NCI-H146 (cell line): ENCODE results near the gene RBP4.
"Not testable (repeated sequence)": the region's sequence is repeated elsewhere in the genome, so short reads cannot be mapped to it uniquely, and the experiment has no call there.

ENCODE experiments used
- DNase-seq: peaks from one replicate; lab custom pipeline; 2025; lab: John Stamatoyannopoulos, UW

The RBP4 gene

DNA sequence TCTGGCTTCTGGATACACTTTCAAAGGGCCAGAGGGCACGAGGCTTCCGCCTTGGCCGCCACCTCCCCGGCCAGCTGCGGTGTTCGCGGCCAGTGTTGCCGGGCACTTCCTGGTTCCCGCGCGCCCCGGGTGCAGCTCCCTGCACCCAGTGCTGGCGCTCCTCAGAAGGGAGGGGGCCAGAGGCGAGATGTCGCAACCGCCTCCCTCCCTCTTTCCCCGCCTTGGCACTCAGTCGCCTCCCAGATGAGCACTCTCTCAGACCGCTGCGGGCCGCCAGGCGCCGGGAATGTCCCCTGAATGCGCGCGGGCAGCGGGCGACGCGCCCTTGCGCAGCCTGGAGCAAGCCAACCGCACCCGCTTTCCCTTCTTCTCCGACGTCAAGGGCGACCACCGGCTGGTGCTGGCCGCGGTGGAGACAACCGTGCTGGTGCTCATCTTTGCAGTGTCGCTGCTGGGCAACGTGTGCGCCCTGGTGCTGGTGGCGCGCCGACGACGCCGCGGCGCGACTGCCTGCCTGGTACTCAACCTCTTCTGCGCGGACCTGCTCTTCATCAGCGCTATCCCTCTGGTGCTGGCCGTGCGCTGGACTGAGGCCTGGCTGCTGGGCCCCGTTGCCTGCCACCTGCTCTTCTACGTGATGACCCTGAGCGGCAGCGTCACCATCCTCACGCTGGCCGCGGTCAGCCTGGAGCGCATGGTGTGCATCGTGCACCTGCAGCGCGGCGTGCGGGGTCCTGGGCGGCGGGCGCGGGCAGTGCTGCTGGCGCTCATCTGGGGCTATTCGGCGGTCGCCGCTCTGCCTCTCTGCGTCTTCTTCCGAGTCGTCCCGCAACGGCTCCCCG is 34.4 kb downstream of the RBP4 start, which contains the start of gene FFAR4:
FFAR4 (plus strand) TSS at position 231 of the 842 bp plus-strand sequence; CDS start at position 287, 56 bp downstream.
- DNase-seq, result peak; percentile 87

- no peak for DNase-seq
Measured at GRCh38 chr10:93565446-93565845, 35.6 kb downstream of the RBP4 start.

GRCh38 chr10:93560541-93560940 is 40.5 kb downstream of the RBP4 start:
- no peak for DNase-seq

DNA sequence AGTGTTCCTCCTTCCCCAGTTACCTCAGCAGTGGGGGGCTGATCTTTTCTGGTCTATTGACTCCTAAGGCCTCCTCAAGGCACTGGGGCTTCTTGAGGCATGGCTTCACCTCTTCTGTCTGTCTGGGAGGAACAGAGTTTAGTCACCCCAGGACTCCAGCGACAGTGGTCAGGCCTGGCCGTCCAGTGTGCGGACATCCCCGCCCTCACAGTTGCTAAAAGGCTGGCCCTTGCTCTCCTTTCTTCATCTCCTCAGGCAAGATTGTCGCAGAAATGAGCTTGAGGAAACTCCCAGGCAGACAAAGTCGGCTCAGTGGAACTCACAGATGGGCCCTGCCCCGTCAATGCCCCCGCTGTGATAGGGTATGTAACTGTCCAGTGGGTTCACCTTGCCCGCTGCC is 41.5 kb downstream of the RBP4 start:
- no peak for DNase-seq

GRCh38 chr10:93554760-93555432 is 46.1 kb downstream of the RBP4 start:
- peak; percentile 74 for DNase-seq

- DNase-seq, result no peak
Measured at GRCh38 chr10:93554316-93554663, 46.7 kb downstream of the RBP4 start.

DNA sequence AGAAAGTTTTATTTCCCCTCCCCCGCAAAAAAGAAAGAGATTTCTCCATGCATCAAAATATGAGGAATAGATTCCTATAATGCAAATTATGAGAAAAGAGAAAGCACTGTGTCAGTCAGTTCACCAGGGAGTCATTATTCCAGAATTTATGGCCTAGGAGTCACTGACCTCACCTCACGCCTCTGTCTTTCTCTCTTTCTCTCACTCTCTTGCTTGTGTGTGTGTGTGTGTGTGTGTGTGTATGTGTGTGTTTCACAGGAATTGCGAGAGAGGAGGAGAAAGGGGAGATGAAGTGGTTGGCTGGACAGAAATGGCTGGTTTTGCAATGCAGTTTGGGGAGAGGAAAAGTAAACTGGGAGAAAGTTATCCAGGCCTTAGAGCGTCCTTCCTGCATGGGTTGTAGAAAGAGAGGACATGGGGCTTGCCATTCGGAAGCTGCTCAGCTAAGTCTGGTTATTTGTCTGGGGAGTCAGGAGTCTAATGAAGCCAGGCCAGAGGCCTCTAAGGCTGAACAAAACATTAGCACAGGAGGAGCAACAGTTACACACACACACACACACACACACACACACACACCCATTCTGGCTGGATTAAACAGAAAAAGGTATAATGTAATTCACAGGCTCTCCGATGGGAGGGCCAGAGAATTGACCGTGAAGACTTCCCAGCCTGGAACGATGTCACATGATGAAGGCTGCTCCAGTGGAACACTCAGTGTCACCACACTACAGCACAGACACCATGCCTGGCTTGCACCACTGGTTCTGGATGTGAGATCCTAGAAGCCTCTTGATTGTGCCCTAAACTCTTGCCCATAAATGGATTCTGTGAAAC is 47.3 kb downstream of the RBP4 start:
- DNase-seq, result no peak

DNA sequence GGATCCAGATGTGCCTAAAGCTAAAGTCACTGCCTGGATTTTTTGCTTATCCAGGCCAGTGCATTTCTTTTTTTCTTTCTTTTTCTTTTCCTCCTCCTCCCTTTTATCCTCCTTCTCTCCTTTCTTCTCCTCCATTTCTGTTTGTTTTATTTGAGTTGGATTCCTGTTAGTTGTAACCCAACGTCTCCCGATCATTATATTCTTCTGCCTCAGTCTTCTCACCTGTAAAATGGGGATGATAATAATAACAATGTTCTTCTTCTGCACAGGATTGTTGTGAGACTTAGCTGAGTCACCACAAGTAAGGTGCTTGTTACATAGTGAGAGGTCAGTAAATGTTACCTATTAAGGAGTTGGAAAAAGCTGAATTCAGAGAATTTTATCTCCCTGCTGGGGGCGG is 48.3 kb downstream of the RBP4 start:
- no peak for DNase-seq

DNA sequence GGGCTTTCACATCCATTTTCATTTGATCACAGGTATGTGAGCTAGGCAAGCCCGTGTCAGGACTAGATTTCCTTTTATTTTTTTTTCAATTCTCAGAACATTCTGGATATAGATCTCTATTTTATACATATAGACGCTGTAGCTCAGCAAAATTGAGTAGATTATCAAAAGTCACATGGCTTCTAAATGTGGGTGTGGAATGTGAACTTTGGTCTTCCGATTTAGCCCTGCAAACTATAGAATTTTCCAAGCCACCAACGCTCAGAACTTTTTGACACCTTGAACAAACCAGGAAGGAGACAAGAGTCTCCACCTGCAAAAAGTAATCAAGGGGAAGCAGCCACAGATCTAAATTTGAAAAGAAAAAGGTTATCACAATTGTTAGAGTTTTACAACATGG is 50.4 kb downstream of the RBP4 start:
- DNase-seq, result no peak

DNA sequence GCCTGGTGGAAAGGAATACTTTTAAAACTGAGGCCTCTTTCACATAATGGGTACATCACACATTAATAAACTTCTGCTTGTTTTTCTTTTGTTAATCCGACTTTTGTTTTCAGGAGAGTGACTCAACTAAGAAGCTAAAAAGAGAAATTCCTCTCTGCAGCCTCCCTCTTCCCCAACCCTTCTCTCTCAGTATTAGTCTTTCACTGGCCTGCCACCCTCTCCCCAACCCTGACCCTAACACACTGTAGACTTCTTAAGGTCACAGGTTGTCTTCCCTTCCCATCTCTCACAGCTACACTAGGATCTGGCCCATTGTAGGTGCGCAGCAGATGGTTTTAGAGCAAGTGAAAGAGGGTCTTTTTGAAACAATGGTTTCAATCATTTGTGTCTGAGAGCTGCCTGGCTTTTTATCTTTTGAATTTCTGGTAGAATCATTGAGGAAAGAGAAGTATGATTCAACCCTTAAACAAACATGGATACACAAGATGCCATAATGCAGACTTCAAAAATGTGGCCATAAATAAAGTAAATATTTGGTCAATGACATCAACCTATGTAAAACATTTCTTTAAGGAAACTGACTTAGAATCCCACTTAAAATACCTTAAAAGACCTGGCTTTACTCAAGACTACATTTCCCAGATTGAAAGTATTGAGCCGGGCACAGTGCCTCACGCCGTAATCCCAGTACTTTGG is 52.5 kb downstream of the RBP4 start:
- no peak for DNase-seq

DNA sequence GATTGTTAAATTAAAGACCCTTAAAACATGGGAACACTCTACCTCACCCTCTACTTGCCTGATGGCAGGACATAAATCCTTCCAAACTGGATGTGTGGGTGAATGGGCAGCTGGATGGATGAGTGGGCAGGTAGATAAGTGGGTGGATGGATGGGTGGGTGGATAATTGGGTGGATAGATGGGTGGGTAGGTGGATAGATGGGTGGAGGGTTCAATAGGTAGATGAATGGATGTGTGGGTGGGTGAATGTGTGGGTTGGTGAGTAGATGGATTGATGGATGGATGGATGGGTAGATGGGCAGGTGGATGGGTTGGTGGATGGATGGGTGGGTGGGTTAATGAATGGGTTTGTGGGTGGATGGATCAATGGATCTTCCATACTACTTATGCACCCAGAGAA is 53.5 kb downstream of the RBP4 start:
- DNase-seq, result no peak

GRCh38 chr10:93546995-93547394 is 54.0 kb downstream of the RBP4 start:
- not testable (repeated sequence) for DNase-seq

DNA sequence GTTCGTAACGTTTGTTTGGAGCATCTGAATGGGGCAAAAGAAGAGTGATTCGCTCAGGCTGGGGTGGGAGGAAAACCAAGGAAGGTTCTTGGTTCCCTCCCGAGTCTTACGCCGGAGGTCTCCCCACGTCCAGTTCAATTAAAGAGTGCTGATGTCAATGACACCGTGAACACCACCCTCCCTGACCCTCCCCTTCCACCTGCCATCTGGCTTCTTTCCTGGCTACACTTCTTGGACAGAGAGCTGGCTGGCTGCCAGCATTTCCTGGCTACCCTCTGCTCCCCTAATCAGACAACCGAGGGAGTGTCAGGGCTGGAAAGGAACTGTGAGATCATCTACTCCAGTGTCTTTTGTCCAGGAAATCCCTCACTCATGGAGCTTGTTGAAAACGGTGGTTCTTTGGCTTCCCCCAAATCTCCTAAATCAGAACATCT is 58.7 kb downstream of the RBP4 start:
- peak; percentile 81 for DNase-seq
